ENCODE results near the gene SRPK3. TPM values are rescaled to one million over a fixed set of nuclear protein-coding genes. Genes with fewer than 3 reads are reported as not detected.

The SRPK3 gene
- polyA plus RNA-seq, 1 of the 3 experiments (the other 2 are of a cell fraction) = 0.74 TPM

- no peaks in the 10 kb centered on the region for H3K9me2 ChIP-seq
- no peaks in the 10 kb centered on the region for H3K9me3 ChIP-seq
- no peak for TF ChIP-seq USF1 (IDR thresholded peaks at IDR 0.05; ENCODE audit: borderline replicate concordance, low read depth)
- no peak for TF ChIP-seq FOXJ3 (CRISPR knock-in tag; IDR thresholded peaks at IDR 0.05)
- no peak for TF ChIP-seq CHD2 (IDR thresholded peaks at IDR 0.05; ENCODE audit: low read length, partially characterized antibody)
- no peak for TF ChIP-seq RCOR1 (IDR thresholded peaks at IDR 0.05; ENCODE audit: low read length)
- TF ChIP-seq ELF1 (IDR thresholded peaks at IDR 0.05) = no peak
- no peak for TF ChIP-seq USF2 (IDR thresholded peaks at IDR 0.05; ENCODE audit: borderline replicate concordance, low read depth, low read length)
- TF ChIP-seq TCF12 (IDR thresholded peaks at IDR 0.05) = no peak
- no peak for TF ChIP-seq RFX5 (IDR thresholded peaks at IDR 0.05; ENCODE audit: low read length)
- TF ChIP-seq EP300 (IDR thresholded peaks at IDR 0.05; ENCODE audit: borderline replicate concordance in 1 of 2, low read depth in 1 of 2, low read length in 1 of 2) = no peak
- H3K36me3 ChIP-seq (replicated peaks in 1 of 2; ENCODE audit: control insufficient read depth in 1 of 2, insufficient read depth in 2 of 2, low read length in 1 of 2) = peaks cover 0 to 4% of the 10 kb centered on the region in 2 experiments
- no peaks in the 10 kb centered on the region for H3F3A ChIP-seq (replicated peaks; ENCODE audit: insufficient read depth)
- WGBS (ENCODE audit: low lambda C conversion rate) = 50% methylated on average over 2 of the region's 15 CpGs
- no peaks in the 10 kb centered on the region for H3K79me2 ChIP-seq (ENCODE audit: insufficient read depth)
- ChIA-PET CTCF (no interaction called here), POLR2A (no interaction called here)
- H3K4me2 ChIP-seq = no peak overlapping the region
- H3K9ac ChIP-seq = no peak overlapping the region
- no peaks in the 10 kb centered on the region; the same call in none of the 2 replicates for H3K27me3 ChIP-seq (ENCODE audit: insufficient read depth)
- H3K27ac ChIP-seq (ENCODE audit: low read depth in 2 of 2, low read length in 1 of 2) = no peak overlapping the region
- peak; percentile 53 for DNase-seq
- no peak overlapping the region for H2AFZ ChIP-seq (ENCODE audit: low read depth)
- H3K4me1 ChIP-seq (ENCODE audit: control insufficient read depth in 1 of 2, insufficient read depth in 2 of 2, low read depth in 1 of 2, low read length in 1 of 2) = peaks cover 0 to 7% of the 10 kb centered on the region in 2 experiments; a peak in 1 of 4 replicates
- no peaks in the 10 kb centered on the region for H4K20me1 ChIP-seq (ENCODE audit: insufficient read depth)
- no peak overlapping the region for H3K4me3 ChIP-seq (ENCODE audit: low read depth in 2 of 2, low read length in 1 of 2)
Measured at GRCh38 chrX:153736871-153737441, 43.9 kb upstream of the SRPK3 start.

GRCh38 chrX:153738056-153738605 is 42.7 kb upstream of the SRPK3 start:
- CTCF ChIA-PET = interaction anchor here (1.0 kb wide), 1 partner anchor 26 kb away, joined by 3 read pairs; the partner anchor contains the start of gene PLXNB3
- Histone ChIP-seq H3K9me3 (no peaks in the 10 kb centered on the region), H3K27ac (ENCODE audit: low read depth in 2 of 2, low read length in 1 of 2) (no peak overlapping the region), H3K4me1 (ENCODE audit: control insufficient read depth in 1 of 2, insufficient read depth in 2 of 2, low read depth in 1 of 2, low read length in 1 of 2) (peaks cover 0 to 7% of the 10 kb centered on the region in 2 experiments; a peak in 1 of 4 replicates), H4K20me1 (ENCODE audit: insufficient read depth) (no peaks in the 10 kb centered on the region), H3K9ac (no peak overlapping the region), H3K4me2 (no peak overlapping the region), H3K36me3 (replicated peaks in 1 of 2; ENCODE audit: control insufficient read depth in 1 of 2, insufficient read depth in 2 of 2, low read length in 1 of 2) (peaks cover 0 to 4% of the 10 kb centered on the region in 2 experiments), H3K4me3 (ENCODE audit: low read depth in 2 of 2, low read length in 1 of 2) (no peak overlapping the region), H3F3A (replicated peaks; ENCODE audit: insufficient read depth) (no peaks in the 10 kb centered on the region), H2AFZ (ENCODE audit: low read depth) (no peak overlapping the region), H3K9me2 (no peaks in the 10 kb centered on the region), H3K27me3 (ENCODE audit: insufficient read depth) (no peaks in the 10 kb centered on the region; the same call in none of the 2 replicates), H3K79me2 (ENCODE audit: insufficient read depth) (no peaks in the 10 kb centered on the region)
- no peak for DNase-seq
- 59% methylated on average over 10 of the region's 27 CpGs for WGBS (ENCODE audit: low lambda C conversion rate)
- POLR2A ChIA-PET = no interaction called here
- TF ChIP-seq IRF3 (IDR thresholded peaks at IDR 0.05; ENCODE audit: low read depth, low read length) = no peak
- TF ChIP-seq REST (IDR thresholded peaks at IDR 0.05; ENCODE audit: low read depth, low read length) = no peak
